Measurements from ENCODE around the gene MN1.
A peak's percentile ranks its signal among the peaks of the same experiment; 100 is the strongest.

Gene MN1

DNA sequence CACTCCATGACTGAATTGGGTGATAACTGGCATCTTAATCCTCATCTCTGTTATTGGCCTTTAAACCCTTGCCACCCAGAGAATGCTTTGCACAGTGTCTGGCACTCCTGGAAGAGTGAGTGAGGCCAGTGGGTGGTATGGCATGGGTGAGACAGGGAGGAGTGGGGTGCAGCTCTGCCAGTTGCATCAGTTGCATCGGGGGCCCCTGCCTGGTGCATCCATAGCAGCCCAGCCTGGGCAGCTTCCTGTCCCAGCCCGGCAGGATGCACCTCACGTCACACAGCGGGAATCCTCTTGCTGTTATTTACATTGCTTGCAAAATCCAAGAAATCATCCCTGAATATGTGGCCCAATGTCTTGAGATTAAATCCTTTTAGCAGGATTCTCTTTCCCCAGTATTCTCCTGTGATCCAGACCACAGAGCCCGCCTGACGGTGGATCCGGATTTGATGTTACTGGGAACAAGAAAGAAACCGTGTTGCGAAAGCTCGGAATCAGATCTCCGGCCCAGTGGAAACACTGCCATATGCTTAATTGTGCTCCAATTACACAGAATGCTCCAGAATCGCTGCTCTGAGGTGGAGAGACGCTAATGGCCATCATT lies 37.6 kb upstream of the MN1 start:
- TF ChIP-seq, protein P1, sequence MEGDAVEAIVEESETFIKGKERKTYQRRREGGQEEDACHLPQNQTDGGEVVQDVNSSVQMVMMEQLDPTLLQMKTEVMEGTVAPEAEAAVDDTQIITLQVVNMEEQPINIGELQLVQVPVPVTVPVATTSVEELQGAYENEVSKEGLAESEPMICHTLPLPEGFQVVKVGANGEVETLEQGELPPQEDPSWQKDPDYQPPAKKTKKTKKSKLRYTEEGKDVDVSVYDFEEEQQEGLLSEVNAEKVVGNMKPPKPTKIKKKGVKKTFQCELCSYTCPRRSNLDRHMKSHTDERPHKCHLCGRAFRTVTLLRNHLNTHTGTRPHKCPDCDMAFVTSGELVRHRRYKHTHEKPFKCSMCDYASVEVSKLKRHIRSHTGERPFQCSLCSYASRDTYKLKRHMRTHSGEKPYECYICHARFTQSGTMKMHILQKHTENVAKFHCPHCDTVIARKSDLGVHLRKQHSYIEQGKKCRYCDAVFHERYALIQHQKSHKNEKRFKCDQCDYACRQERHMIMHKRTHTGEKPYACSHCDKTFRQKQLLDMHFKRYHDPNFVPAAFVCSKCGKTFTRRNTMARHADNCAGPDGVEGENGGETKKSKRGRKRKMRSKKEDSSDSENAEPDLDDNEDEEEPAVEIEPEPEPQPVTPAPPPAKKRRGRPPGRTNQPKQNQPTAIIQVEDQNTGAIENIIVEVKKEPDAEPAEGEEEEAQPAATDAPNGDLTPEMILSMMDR (conservative IDR thresholded peaks at IDR 0.05; ENCODE audit: low read length) = no peak
- H3K4me3 ChIP-seq (ENCODE audit: low read length) = no peak overlapping the region
- DNase-seq (ENCODE audit: low read depth) = no peak

DNA sequence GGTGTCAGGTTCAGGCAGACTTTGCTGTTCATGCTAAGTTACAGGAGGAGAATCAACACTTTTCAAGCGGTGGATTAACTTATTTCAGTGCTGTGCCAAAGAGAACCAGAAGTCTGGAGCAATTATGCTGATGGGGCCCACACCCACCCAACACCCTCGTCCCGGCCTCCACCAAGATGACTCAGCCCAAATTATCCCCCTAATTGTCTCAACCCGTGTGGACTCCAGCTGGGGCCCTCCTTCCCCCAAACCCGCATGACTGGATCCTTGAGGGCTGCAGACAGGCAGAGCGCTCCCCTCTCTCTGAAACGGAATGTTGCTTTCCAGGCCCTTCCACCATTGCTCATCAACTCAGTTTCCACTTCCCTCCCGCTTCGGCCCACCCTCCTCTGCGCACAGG lies 34.6 kb upstream of the MN1 start:
- peak; percentile 81 for DNase-seq (ENCODE audit: low read depth)
- TF ChIP-seq, protein P1 (conservative IDR thresholded peaks at IDR 0.05; ENCODE audit: low read length) = no peak
- H3K4me3 ChIP-seq (ENCODE audit: low read length) = no peak overlapping the region

DNA sequence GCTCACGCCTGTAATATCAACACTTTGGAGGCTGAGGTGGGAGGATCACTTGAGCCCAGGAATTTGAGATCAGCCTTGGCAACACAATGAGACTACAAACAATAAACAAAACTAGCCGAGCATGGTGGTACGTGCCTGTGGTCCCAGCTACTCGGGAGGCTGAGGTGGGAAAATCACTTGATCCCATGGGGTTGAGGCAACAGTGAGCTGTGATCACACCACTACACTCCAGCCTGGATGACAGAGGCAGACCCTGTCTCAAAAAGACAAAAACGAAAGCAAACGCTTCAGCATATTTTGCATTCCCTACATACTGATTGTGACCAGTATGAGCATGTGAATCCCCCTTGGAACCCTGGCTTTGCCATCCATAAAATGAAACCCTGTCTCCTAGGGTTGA lies 33.9 kb upstream of the MN1 start:
- TF ChIP-seq, protein P1 (conservative IDR thresholded peaks at IDR 0.05; ENCODE audit: low read length) = no peak
- no peak overlapping the region for H3K4me3 ChIP-seq (ENCODE audit: low read length)
- DNase-seq (ENCODE audit: low read depth) = peak; percentile 60

DNA sequence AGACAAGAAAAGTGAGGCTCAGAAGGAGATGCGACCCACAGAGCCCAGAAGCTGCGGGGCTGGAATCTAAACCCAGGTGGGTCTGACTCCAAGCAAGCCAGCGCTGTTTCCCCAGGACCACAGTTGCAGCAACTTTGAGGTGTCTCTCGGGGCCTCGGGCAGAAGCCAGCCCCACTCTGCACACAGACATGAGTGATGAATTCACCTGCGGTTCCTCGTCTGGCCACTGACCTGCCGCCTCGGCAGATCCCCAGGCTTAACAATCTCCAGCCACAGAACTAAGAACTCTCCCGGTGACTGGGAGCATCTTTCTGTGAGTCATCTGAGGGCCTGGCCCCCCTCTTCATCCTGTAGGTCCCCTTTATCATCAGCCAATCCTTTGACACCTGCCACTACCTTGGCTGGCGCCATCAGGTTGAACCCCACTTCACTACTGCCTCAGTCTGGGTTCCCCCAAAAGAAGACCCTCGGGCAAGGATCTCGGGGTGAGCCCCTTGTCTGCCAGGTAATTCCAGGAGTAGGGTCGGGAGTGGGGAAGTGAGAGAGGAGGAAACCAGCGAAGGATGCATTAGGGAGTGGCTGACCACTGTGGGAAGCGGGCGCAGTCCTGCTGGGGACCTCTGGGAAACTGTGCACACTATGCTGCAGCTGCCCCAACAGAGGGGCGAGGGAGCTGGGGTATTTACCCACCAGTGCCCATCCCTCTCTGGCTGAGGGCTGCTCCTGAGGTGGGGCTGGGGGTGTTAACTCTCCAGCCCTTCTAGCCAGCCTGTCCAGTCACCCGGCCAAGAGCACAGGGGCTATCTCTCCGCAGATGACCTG lies 33.0 kb upstream of the MN1 start:
- DNase-seq (ENCODE audit: low read depth) = no peak
- TF ChIP-seq, protein P1 (conservative IDR thresholded peaks at IDR 0.05; ENCODE audit: low read length) = no peak
- no peak overlapping the region for H3K4me3 ChIP-seq (ENCODE audit: low read length)

DNA sequence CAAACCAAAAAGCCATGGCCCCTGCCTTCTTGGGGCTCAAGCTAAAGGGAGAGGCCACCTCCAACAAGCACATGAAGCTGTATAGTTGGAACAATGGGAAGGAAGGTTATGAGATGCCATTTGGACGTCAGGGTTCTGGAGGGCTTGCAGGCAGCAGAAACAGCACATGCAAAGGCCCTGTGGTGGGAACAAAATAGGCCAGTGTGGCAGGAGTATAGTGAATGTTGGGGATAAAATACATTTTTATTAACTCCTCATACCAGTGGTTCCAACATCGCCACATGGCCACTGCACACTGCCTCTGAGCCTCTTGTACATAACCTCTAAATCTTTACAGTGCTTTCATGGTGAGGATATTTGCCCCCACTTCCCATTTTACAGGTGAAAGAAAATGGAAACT lies 32.2 kb upstream of the MN1 start:
- TF ChIP-seq, protein P1 (conservative IDR thresholded peaks at IDR 0.05; ENCODE audit: low read length) = no peak
- no peak overlapping the region for H3K4me3 ChIP-seq (ENCODE audit: low read length)
- DNase-seq (ENCODE audit: low read depth) = no peak

DNA sequence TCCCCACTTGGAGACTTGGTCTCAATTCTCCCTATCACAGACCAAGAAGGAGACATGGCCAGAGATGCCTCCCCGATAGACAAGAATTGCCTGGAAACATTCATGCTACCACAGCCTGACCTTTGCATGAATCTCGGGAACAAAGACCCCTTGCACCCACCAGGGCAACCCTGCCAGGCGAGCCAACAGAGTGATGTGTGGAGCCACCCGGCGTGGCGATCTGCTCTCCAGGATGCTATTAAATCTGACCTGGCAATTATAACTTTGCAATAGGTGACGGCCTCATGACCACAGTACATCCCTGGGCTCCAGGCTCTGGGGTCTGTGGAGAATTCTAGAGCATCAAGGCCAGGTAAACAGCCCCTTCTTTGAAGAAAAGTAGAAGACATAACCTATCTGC lies 31.1 kb upstream of the MN1 start:
- DNase-seq (ENCODE audit: low read depth) = no peak
- TF ChIP-seq, protein P1 (conservative IDR thresholded peaks at IDR 0.05; ENCODE audit: low read length) = no peak
- H3K4me3 ChIP-seq (ENCODE audit: low read length) = no peak overlapping the region

DNA sequence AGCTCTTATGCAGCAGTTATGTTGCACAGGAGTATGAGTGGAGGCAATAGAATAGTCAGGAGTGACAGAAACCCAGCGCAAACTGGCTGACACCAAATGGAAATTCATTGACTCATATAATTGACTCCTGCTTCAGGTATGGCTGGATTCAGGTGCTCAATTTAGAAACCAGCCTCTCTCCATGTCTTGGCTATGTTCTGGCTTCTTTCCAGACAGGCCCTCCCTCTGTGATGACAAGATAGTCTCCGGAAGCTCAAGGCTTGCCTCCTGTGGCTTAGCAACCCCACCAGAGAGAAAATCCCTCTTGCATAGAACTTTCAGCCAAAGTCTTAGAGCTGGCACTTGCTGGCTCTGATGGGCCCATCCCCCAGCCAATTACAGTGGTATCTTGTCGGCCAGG lies 28.1 kb upstream of the MN1 start:
- H3K4me3 ChIP-seq (ENCODE audit: low read length) = no peak overlapping the region
- TF ChIP-seq, protein P1 (conservative IDR thresholded peaks at IDR 0.05; ENCODE audit: low read length) = no peak
- DNase-seq (ENCODE audit: low read depth) = no peak
